Dendritic cell treated with granulocyte-macrophage colony-stimulating factor and Interleukin-4, amounts not matched to agents 40 ng/mL and 50 ng/mL, for 4 days (primary cell): ENCODE measurements around the gene MTM1.

Experiments
- H3K27ac Mint-ChIP-seq: one replicate; pipeline ENCODE4 v1.8.0; 2022; ENCODE audit warnings: mild to moderate bottlenecking, mixed read lengths
- H3K27me3 Mint-ChIP-seq: one replicate; pipeline ENCODE4 v1.8.0; 2022; ENCODE audit warnings: mild to moderate bottlenecking, mixed read lengths
- H3K36me3 Mint-ChIP-seq: one replicate; pipeline ENCODE4 v1.8.0; 2022; ENCODE audit warnings: low read depth, mixed read lengths
- H3K4me1 Mint-ChIP-seq: one replicate; pipeline ENCODE4 v1.8.0; 2022; ENCODE audit warnings: low read depth, mixed read lengths
- H3K4me3 Mint-ChIP-seq: one replicate; pipeline ENCODE4 v1.8.0; 2022; ENCODE audit warnings: mild to moderate bottlenecking, moderate library complexity, mixed read lengths
- H3K9me3 Mint-ChIP-seq: one replicate; pipeline ENCODE4 v1.8.0; 2022; ENCODE audit warnings: mixed read lengths
- intact Hi-C: fragments of 100-400 bp; cut with micrococcal nuclease; formaldehyde crosslinking; loops from one replicate; pipeline ENCODE4 v1.15.0; 2022

Gene MTM1

GRCh38 chrX:150688911-150689451 is 120.6 kb downstream of the MTM1 start:
- H3K4me1 Mint-ChIP-seq = peaks cover 6% of the 10 kb centered on the region
- intact Hi-C loops = no loop called here
- no peaks in the 10 kb centered on the region for H3K27me3 Mint-ChIP-seq
- H3K9me3 Mint-ChIP-seq = no peaks in the 10 kb centered on the region
- H3K36me3 Mint-ChIP-seq = no peaks in the 10 kb centered on the region
- no peak overlapping the region for H3K4me3 Mint-ChIP-seq
- H3K27ac Mint-ChIP-seq = no peak overlapping the region

GRCh38 chrX:150690126-150690525 is 121.7 kb downstream of the MTM1 start:
- Mint-ChIP-seq H3K4me3 (no peak overlapping the region), H3K9me3 (no peaks in the 10 kb centered on the region), H3K4me1 (peaks cover 10% of the 10 kb centered on the region), H3K27me3 (no peaks in the 10 kb centered on the region), H3K36me3 (no peaks in the 10 kb centered on the region), H3K27ac (no peak overlapping the region)
- intact Hi-C loops = no loop called here

GRCh38 chrX:150692296-150692695 is 123.9 kb downstream of the MTM1 start:
- peak overlapping the region; percentile 39 for H3K27ac Mint-ChIP-seq
- peaks cover 6% of the 10 kb centered on the region for H3K36me3 Mint-ChIP-seq
- intact Hi-C loops = no loop called here
- H3K9me3 Mint-ChIP-seq = no peaks in the 10 kb centered on the region
- peaks cover 29% of the 10 kb centered on the region for H3K4me1 Mint-ChIP-seq
- H3K27me3 Mint-ChIP-seq = no peaks in the 10 kb centered on the region
- peak overlapping the region; percentile 63 for H3K4me3 Mint-ChIP-seq

GRCh38 chrX:150692831-150693724 is 124.7 kb downstream of the MTM1 start, which contains the start of gene MTMR1:
MTMR1 (plus strand) TSS chrX:150693396; CDS start chrX:150693531, 135 bp downstream.
- Mint-ChIP-seq H3K36me3 (peaks cover 6% of the 10 kb centered on the region), H3K27me3 (no peaks in the 10 kb centered on the region), H3K4me3 (peak within 1 kb of the TSS; percentile 82), H3K4me1 (peaks cover 26% of the 10 kb centered on the region), H3K27ac (peak within 1 kb of the TSS; percentile 92), H3K9me3 (no peaks in the 10 kb centered on the region)
- intact Hi-C loops = no loop called here

- peaks cover 6% of the 10 kb centered on the region for H3K36me3 Mint-ChIP-seq
Observed at GRCh38 chrX:150693725-150694574, 125.5 kb downstream of the MTM1 start.

GRCh38 chrX:150694738-150695410 is 126.5 kb downstream of the MTM1 start:
- intact Hi-C loops = loop anchor here (1.0 kb wide), 1 partner anchor 8 kb away; no protein-coding TSS in a partner anchor
- Mint-ChIP-seq H3K36me3 (peaks cover 6% of the 10 kb centered on the region), H3K9me3 (no peaks in the 10 kb centered on the region), H3K4me1 (peaks cover 26% of the 10 kb centered on the region), H3K4me3 (peak overlapping the region; percentile 15), H3K27me3 (no peaks in the 10 kb centered on the region), H3K27ac (peak overlapping the region; percentile 92)

More at GRCh38 chrX:150693725-150694574, 125.5 kb downstream of the MTM1 start:
- H3K4me3 Mint-ChIP-seq = peak overlapping the region; percentile 82
- intact Hi-C loops = loop anchor here (1.0 kb wide), 1 partner anchor 9 kb away; no protein-coding TSS in a partner anchor
- H3K27me3 Mint-ChIP-seq = no peaks in the 10 kb centered on the region
- H3K9me3 Mint-ChIP-seq = no peaks in the 10 kb centered on the region
- peak overlapping the region; percentile 92 for H3K27ac Mint-ChIP-seq
- H3K4me1 Mint-ChIP-seq = peaks cover 26% of the 10 kb centered on the region

- H3K4me1 Mint-ChIP-seq = peaks cover 26% of the 10 kb centered on the region
- no peaks in the 10 kb centered on the region for H3K27me3 Mint-ChIP-seq
- H3K27ac Mint-ChIP-seq = peak overlapping the region; percentile 92
- no peaks in the 10 kb centered on the region for H3K9me3 Mint-ChIP-seq
- intact Hi-C loops = no loop called here
- peak overlapping the region; percentile 32 for H3K4me3 Mint-ChIP-seq
- H3K36me3 Mint-ChIP-seq = peaks cover 6% of the 10 kb centered on the region
Observed at GRCh38 chrX:150696331-150696730, 127.9 kb downstream of the MTM1 start.

GRCh38 chrX:150696866-150697265 is 128.4 kb downstream of the MTM1 start:
- no peaks in the 10 kb centered on the region for H3K27me3 Mint-ChIP-seq
- intact Hi-C loops = no loop called here
- H3K9me3 Mint-ChIP-seq = no peaks in the 10 kb centered on the region
- H3K4me3 Mint-ChIP-seq = no peak overlapping the region
- peaks cover 6% of the 10 kb centered on the region for H3K36me3 Mint-ChIP-seq
- peaks cover 26% of the 10 kb centered on the region for H3K4me1 Mint-ChIP-seq
- peak overlapping the region; percentile 92 for H3K27ac Mint-ChIP-seq

- no peak overlapping the region for H3K27ac Mint-ChIP-seq
- no peak overlapping the region for H3K4me3 Mint-ChIP-seq
- H3K27me3 Mint-ChIP-seq = no peaks in the 10 kb centered on the region
- intact Hi-C loops = no loop called here
- no peaks in the 10 kb centered on the region for H3K9me3 Mint-ChIP-seq
- H3K4me1 Mint-ChIP-seq = peaks cover 26% of the 10 kb centered on the region
- peaks cover 6% of the 10 kb centered on the region for H3K36me3 Mint-ChIP-seq
Observed at GRCh38 chrX:150697641-150698040, 129.2 kb downstream of the MTM1 start.

- no peaks in the 10 kb centered on the region for H3K27me3 Mint-ChIP-seq
- intact Hi-C loops = no loop called here
- H3K36me3 Mint-ChIP-seq = peaks cover 6% of the 10 kb centered on the region
- H3K9me3 Mint-ChIP-seq = no peaks in the 10 kb centered on the region
- H3K4me1 Mint-ChIP-seq = peaks cover 34% of the 10 kb centered on the region
- no peak overlapping the region for H3K27ac Mint-ChIP-seq
- no peak overlapping the region for H3K4me3 Mint-ChIP-seq
Observed at GRCh38 chrX:150698981-150699380, 130.6 kb downstream of the MTM1 start.

- H3K9me3 Mint-ChIP-seq = no peaks in the 10 kb centered on the region
- peaks cover 12% of the 10 kb centered on the region for H3K36me3 Mint-ChIP-seq
- H3K4me3 Mint-ChIP-seq = no peak overlapping the region
- intact Hi-C loops = no loop called here
- peaks cover 41% of the 10 kb centered on the region for H3K4me1 Mint-ChIP-seq
- no peak overlapping the region for H3K27ac Mint-ChIP-seq
- no peaks in the 10 kb centered on the region for H3K27me3 Mint-ChIP-seq
Observed at GRCh38 chrX:150700107-150700506, 131.7 kb downstream of the MTM1 start.

- H3K4me3 Mint-ChIP-seq = no peak overlapping the region
- H3K36me3 Mint-ChIP-seq = peaks cover 12% of the 10 kb centered on the region
Observed at GRCh38 chrX:150701377-150701776, 133.0 kb downstream of the MTM1 start.

GRCh38 chrX:150702966-150703694 is 134.7 kb downstream of the MTM1 start:
- H3K27ac Mint-ChIP-seq = peak overlapping the region; percentile 70
- H3K36me3 Mint-ChIP-seq = peaks cover 12% of the 10 kb centered on the region
- H3K27me3 Mint-ChIP-seq = no peaks in the 10 kb centered on the region
- H3K4me3 Mint-ChIP-seq = no peak overlapping the region
- intact Hi-C loops = loop anchor here (1.0 kb wide), 1 partner anchor 9 kb away; no protein-coding TSS in a partner anchor
- no peaks in the 10 kb centered on the region for H3K9me3 Mint-ChIP-seq
- peaks cover 24% of the 10 kb centered on the region for H3K4me1 Mint-ChIP-seq

More at GRCh38 chrX:150701377-150701776, 133.0 kb downstream of the MTM1 start:
- Mint-ChIP-seq H3K27ac (no peak overlapping the region), H3K27me3 (no peaks in the 10 kb centered on the region), H3K4me1 (peaks cover 34% of the 10 kb centered on the region), H3K9me3 (no peaks in the 10 kb centered on the region)
- intact Hi-C loops = no loop called here
